Measurements from ENCODE around the gene SRGAP2C.
"Not testable (repeated sequence)": the region's sequence is repeated elsewhere in the genome, so short reads cannot be mapped to it uniquely, and the experiment has no call there.

Gene SRGAP2C

DNA sequence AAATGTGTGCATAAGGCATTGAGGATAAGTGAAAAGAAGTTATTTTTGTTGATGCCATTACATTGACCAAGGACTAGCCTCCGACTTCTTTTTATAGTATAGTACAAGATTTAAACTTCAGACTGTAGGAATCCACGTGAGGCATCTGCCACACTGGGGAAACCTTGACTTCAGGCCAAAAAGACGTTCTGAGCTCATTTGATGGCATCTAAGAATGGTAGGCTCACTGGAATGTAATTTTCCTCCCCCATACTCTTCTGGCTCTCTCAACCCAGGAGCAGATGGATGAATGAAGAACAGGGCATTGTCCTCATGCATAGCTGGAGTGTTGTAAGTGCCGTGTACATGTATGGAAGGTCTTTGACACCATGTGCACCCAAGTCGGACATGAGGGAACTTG, 194.0 kb downstream of the SRGAP2C start:
- H3K27me3 ChIP-seq (ENCODE audit: low read length); H4K20me1 ChIP-seq (ENCODE audit: low read depth, low read length); H3F3A ChIP-seq (ENCODE audit: insufficient read depth); H3K9me3 ChIP-seq (ENCODE audit: insufficient read depth, low read length); H3K4me2 ChIP-seq (ENCODE audit: low read depth, low read length, poor library complexity, severe bottlenecking); H2AFZ ChIP-seq (ENCODE audit: low read depth, low read length, severe bottlenecking); H3K9ac ChIP-seq (ENCODE audit: low read length); H3K79me2 ChIP-seq (ENCODE audit: insufficient read depth, low read length); H3K36me3 ChIP-seq (ENCODE audit: low read length); H3K9me2 ChIP-seq (replicated peaks; ENCODE audit: insufficient read depth, low read length); H3K27ac ChIP-seq (ENCODE audit: low read depth, low read length); H3K4me3 ChIP-seq (ENCODE audit: insufficient read depth, low read length, poor library complexity, severe bottlenecking): not testable (repeated sequence)

DNA sequence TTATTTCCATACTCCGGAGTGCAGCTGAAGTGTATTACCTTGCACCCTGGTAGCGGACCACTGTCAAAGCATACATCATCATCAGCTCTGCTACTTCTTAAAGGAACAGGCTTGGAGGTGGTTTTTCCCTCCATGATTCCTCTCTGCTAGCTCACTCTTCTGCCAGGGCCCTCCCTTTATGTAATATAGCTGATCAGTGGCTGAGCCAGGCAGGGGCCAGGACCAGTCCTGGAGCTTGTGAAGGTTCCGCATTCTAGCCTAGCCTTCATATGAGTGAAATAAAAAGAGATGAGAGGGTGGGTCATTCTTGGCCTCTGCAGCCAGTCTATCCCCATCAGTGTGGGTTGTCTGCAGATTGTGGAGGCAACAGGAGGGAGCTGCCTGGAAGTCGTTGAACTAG, 200.0 kb downstream of the SRGAP2C start:
- H3K27me3 ChIP-seq (ENCODE audit: low read length); H3F3A ChIP-seq (ENCODE audit: insufficient read depth); H3K4me2 ChIP-seq (ENCODE audit: low read depth, low read length, poor library complexity, severe bottlenecking); H4K20me1 ChIP-seq (ENCODE audit: low read depth, low read length); H3K27ac ChIP-seq (ENCODE audit: low read depth, low read length); H3K79me2 ChIP-seq (ENCODE audit: insufficient read depth, low read length); H3K9me2 ChIP-seq (replicated peaks; ENCODE audit: insufficient read depth, low read length); H3K9ac ChIP-seq (ENCODE audit: low read length); H3K9me3 ChIP-seq (ENCODE audit: insufficient read depth, low read length); H3K4me3 ChIP-seq (ENCODE audit: insufficient read depth, low read length, poor library complexity, severe bottlenecking); H2AFZ ChIP-seq (ENCODE audit: low read depth, low read length, severe bottlenecking); H3K36me3 ChIP-seq (ENCODE audit: low read length): not testable (repeated sequence)

GRCh38 chr1:121385162-121385561, 200.4 kb downstream of the SRGAP2C start:
- not testable (repeated sequence) for H3K9ac ChIP-seq (ENCODE audit: low read length); H3K27ac ChIP-seq (ENCODE audit: low read depth, low read length)

DNA sequence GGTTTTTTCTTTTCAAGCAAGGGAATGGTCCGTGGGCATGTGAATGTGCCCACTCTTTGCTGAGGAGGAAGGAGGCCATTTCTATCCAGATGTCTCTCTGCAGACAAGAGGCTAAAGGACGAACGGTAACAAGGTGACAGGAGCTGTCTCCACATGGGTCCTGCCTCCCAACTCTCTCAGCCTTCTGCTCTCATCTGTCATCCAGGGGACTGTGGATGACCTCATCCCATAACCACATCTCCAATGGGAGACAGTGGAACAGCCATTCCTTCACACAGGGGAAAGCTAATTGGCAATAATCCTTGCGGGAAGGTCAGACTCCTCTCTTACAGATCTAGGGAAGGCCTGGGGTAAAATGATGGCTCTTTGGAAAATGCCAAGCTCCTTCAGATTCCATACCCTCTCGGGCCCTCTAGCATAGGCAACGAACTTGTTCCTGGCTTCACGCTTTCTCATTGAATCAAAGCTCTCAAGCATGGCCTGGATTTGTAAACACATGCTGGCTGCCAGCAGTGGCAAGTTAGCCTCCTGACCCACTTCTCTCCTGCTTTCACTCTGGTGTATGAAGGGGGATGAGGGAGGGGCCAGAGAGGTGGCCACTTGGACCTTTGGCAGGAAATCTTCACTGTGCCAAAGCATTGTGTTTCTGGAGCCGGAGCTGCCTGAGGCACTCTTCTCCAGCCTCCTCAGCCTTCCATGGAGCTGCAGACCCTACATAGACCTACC, 201.0 kb downstream of the SRGAP2C start:
- not testable (repeated sequence) for H4K20me1 ChIP-seq (ENCODE audit: low read depth, low read length); H3K9me2 ChIP-seq (replicated peaks; ENCODE audit: insufficient read depth, low read length); H3K9me3 ChIP-seq (ENCODE audit: insufficient read depth, low read length); H3F3A ChIP-seq (ENCODE audit: insufficient read depth); H3K79me2 ChIP-seq (ENCODE audit: insufficient read depth, low read length); H3K27me3 ChIP-seq (ENCODE audit: low read length); H3K4me3 ChIP-seq (ENCODE audit: insufficient read depth, low read length, poor library complexity, severe bottlenecking); H3K4me2 ChIP-seq (ENCODE audit: low read depth, low read length, poor library complexity, severe bottlenecking); H2AFZ ChIP-seq (ENCODE audit: low read depth, low read length, severe bottlenecking); H3K9ac ChIP-seq (ENCODE audit: low read length); H3K36me3 ChIP-seq (ENCODE audit: low read length); H3K27ac ChIP-seq (ENCODE audit: low read depth, low read length)

More at GRCh38 chr1:121385162-121385561, 200.4 kb downstream of the SRGAP2C start:
- not testable (repeated sequence) for H3F3A ChIP-seq (ENCODE audit: insufficient read depth); H3K36me3 ChIP-seq (ENCODE audit: low read length); H4K20me1 ChIP-seq (ENCODE audit: low read depth, low read length); H3K4me3 ChIP-seq (ENCODE audit: insufficient read depth, low read length, poor library complexity, severe bottlenecking); H2AFZ ChIP-seq (ENCODE audit: low read depth, low read length, severe bottlenecking); H3K79me2 ChIP-seq (ENCODE audit: insufficient read depth, low read length); H3K9me3 ChIP-seq (ENCODE audit: insufficient read depth, low read length); H3K4me2 ChIP-seq (ENCODE audit: low read depth, low read length, poor library complexity, severe bottlenecking); H3K27me3 ChIP-seq (ENCODE audit: low read length); H3K9me2 ChIP-seq (replicated peaks; ENCODE audit: insufficient read depth, low read length)

DNA sequence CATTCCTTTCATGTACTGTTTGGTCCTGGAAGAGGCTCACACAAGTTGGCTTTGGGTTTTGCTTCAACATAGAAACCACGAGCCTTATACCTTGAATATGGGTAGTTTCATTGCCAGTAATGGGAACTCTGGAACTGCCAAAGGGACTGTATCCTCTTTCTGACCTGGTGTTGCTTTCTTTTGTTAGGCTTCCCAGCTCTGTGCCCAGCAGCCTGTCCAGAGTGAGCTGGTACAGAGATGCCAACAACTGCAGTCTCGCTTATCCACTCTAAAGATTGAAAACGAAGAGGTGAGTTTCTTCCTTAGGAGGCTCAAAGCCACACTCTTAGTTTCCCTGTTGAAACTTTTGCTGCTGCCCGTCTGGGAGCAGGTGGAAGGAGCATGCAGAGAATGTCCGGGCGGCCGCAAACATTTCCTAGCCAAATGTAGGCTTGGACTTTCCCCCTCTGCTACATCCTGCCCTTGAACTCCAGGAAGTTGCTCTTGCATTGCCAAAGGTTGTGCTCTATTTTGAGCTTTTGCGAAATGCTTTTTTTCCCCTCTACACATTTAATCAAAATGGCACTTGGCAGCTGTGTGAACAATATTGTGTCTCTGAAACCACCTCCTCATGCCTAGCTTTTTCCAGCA, 201.7 kb downstream of the SRGAP2C start:
- not testable (repeated sequence) for H3K27me3 ChIP-seq (ENCODE audit: low read length); H3K36me3 ChIP-seq (ENCODE audit: low read length); H3K9me2 ChIP-seq (replicated peaks; ENCODE audit: insufficient read depth, low read length); H3K9ac ChIP-seq (ENCODE audit: low read length); H3K4me2 ChIP-seq (ENCODE audit: low read depth, low read length, poor library complexity, severe bottlenecking); H3K79me2 ChIP-seq (ENCODE audit: insufficient read depth, low read length); H3K4me3 ChIP-seq (ENCODE audit: insufficient read depth, low read length, poor library complexity, severe bottlenecking); H3K27ac ChIP-seq (ENCODE audit: low read depth, low read length); H3F3A ChIP-seq (ENCODE audit: insufficient read depth); H3K9me3 ChIP-seq (ENCODE audit: insufficient read depth, low read length); H4K20me1 ChIP-seq (ENCODE audit: low read depth, low read length); H2AFZ ChIP-seq (ENCODE audit: low read depth, low read length, severe bottlenecking)

- not testable (repeated sequence) for H3K9me2 ChIP-seq (replicated peaks; ENCODE audit: insufficient read depth, low read length); H3K4me2 ChIP-seq (ENCODE audit: low read depth, low read length, poor library complexity, severe bottlenecking); H3K27ac ChIP-seq (ENCODE audit: low read depth, low read length); H3K4me3 ChIP-seq (ENCODE audit: insufficient read depth, low read length, poor library complexity, severe bottlenecking); H3K9ac ChIP-seq (ENCODE audit: low read length); H3K79me2 ChIP-seq (ENCODE audit: insufficient read depth, low read length); H4K20me1 ChIP-seq (ENCODE audit: low read depth, low read length); H3K36me3 ChIP-seq (ENCODE audit: low read length); H3K9me3 ChIP-seq (ENCODE audit: insufficient read depth, low read length); H3K27me3 ChIP-seq (ENCODE audit: low read length); H2AFZ ChIP-seq (ENCODE audit: low read depth, low read length, severe bottlenecking); H3F3A ChIP-seq (ENCODE audit: insufficient read depth)
Observed at GRCh38 chr1:121389895-121390560, 205.3 kb downstream of the SRGAP2C start.

- not testable (repeated sequence) for H3K4me3 ChIP-seq (ENCODE audit: insufficient read depth, low read length, poor library complexity, severe bottlenecking); H3K9ac ChIP-seq (ENCODE audit: low read length); H2AFZ ChIP-seq (ENCODE audit: low read depth, low read length, severe bottlenecking); H3K9me2 ChIP-seq (replicated peaks; ENCODE audit: insufficient read depth, low read length); H4K20me1 ChIP-seq (ENCODE audit: low read depth, low read length); H3K79me2 ChIP-seq (ENCODE audit: insufficient read depth, low read length); H3K27me3 ChIP-seq (ENCODE audit: low read length); H3K27ac ChIP-seq (ENCODE audit: low read depth, low read length); H3K9me3 ChIP-seq (ENCODE audit: insufficient read depth, low read length); H3K36me3 ChIP-seq (ENCODE audit: low read length); H3F3A ChIP-seq (ENCODE audit: insufficient read depth); H3K4me2 ChIP-seq (ENCODE audit: low read depth, low read length, poor library complexity, severe bottlenecking)
Observed at GRCh38 chr1:121392130-121392529, 207.4 kb downstream of the SRGAP2C start.

DNA sequence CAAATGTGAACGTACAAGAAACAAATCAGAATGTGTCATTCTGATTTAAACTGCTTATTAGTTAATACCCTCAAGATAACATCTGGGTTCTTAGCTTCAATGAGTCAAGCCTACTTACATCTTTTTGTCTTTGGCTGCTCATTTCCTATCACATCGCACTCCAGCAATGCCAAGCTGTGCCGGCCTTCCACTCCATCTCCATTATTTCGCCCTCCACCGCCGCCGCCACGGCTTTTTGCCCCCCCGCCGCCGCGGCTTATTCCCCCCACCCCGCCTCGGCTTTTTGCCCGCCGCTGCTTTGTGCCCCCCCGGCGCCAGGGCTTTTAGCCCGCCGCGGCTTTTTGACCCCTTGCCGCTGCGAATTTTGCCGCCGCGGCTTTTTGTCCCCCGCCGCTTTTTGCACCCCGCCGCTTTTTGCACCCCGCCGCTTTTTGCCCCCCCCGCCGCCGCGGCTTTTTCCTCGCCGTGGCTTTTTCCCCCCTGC, 211.0 kb downstream of the SRGAP2C start:
- H3K9me2 ChIP-seq (replicated peaks; ENCODE audit: insufficient read depth, low read length); H3K79me2 ChIP-seq (ENCODE audit: insufficient read depth, low read length); H3F3A ChIP-seq (ENCODE audit: insufficient read depth); H3K9me3 ChIP-seq (ENCODE audit: insufficient read depth, low read length); H3K27ac ChIP-seq (ENCODE audit: low read depth, low read length); H4K20me1 ChIP-seq (ENCODE audit: low read depth, low read length); H3K27me3 ChIP-seq (ENCODE audit: low read length); H2AFZ ChIP-seq (ENCODE audit: low read depth, low read length, severe bottlenecking); H3K4me3 ChIP-seq (ENCODE audit: insufficient read depth, low read length, poor library complexity, severe bottlenecking); H3K36me3 ChIP-seq (ENCODE audit: low read length): not testable (repeated sequence)
- Histone ChIP-seq H3K4me2 (ENCODE audit: low read depth, low read length, poor library complexity, severe bottlenecking) (peak overlapping the region; percentile 63), H3K9ac (ENCODE audit: low read length) (peak overlapping the region; percentile 56)

Data from SU-DHL-6 (cell line).